ENCODE measurements around the gene TYW1B.
"Not testable (repeated sequence)": the region's sequence is repeated elsewhere in the genome, so short reads cannot be mapped to it uniquely, and the experiment has no call there.

Gene TYW1B

DNA sequence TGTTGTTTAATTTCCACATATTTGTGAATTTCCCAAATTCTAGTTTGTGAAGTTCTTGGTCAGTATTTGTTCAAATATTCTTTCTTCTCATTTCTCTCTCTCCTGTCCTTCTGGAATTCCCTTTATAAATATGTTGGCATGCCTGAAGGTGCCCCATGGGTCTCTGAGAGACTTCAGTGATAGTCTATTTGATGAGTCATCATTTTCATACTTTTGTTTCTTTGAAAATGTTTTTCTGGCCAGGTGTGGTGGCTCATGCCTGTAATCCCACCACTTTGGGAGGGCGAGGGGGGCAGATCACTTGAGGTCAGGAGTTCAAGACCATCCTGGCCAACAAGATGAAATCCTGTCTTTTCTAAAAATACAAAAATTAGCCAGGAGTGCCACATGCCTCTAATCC is 127.5 kb downstream of the TYW1B start:
- not testable (repeated sequence) for DNase-seq (ENCODE audit: low spot score)

DNA sequence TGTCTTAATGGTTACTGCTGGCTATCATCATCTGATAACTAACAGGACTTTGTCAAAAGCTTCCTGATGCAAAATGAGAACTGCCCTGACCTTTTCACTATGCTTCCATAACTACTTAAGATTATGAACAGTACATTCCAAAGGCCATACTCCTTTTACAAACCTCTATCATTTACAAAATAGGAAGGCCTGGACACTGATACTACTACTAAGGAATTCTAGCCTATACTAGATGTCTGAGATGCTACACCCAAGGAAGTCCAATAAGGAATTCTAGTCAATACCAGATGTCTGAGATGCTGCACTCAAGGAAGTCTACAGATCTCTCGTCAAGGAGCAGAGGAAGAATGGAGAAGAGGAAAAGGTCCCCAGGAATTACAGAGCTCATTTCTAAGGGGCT is 130.9 kb downstream of the TYW1B start:
- not testable (repeated sequence) for DNase-seq (ENCODE audit: low spot score)

DNA sequence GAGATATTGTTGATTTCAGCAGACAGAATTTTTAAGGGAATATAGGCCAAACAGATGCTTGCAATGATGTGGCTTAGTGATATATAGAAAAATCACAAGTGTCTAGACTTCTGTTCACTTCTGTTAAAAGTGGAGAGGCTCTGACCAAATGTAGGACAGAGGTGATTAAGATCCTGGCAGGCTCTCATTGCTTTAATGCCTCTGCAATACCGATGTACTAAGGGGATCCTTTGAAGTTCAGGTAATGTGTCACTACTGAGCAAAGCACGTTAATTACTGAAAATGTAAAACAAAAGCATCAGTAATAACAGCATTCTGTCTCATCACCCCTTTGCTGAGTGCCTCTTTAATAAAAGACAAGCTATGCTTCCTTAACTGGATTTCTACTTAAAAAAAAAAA is 131.4 kb downstream of the TYW1B start:
- DNase-seq (ENCODE audit: low spot score), result not testable (repeated sequence)

DNA sequence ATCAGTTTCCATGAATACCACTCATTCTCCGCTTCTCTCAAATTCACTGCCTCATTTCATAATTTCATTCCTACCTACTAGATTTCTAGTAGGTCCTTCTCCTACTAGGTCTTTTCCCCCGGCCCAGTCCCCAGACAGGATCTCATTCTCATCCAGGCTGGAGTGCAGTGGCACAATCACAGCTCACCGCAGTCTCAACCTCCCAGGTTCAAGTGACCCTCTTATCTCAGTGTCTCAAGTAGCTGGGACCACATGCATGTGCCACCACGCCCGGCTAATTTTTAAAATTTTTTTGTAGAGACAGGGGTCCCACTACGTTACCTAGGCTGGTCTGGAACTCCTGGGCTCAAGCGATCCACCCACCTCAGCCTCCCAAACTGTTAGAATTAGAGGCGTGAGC is 132.5 kb downstream of the TYW1B start:
- not testable (repeated sequence) for DNase-seq (ENCODE audit: low spot score)

GRCh38 chr7:72691442-72691841 is 136.6 kb downstream of the TYW1B start:
- not testable (repeated sequence) for DNase-seq (ENCODE audit: low spot score)

DNA sequence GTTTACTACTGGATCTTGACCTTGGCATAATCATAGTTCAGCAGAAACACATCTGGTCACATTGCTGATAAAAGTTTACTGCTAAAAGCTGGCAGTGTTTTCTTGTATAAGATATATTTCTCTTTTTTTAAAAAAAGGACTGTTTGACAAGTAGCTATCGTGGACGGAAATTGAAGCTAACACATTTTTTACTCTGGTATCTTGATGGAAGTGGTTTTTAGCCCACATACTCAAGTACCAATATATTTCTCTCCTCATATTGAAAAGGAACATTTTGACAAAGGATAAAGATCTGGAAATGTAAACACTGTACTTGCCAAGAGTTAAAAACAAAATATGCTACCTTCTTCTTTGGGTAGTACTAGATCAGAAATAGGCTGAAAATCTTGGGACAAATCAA is 137.8 kb downstream of the TYW1B start:
- DNase-seq (ENCODE audit: low spot score), result not testable (repeated sequence)

- DNase-seq (ENCODE audit: low spot score), result not testable (repeated sequence)
Observed at GRCh38 chr7:72689344-72689743, 138.7 kb downstream of the TYW1B start.

DNA sequence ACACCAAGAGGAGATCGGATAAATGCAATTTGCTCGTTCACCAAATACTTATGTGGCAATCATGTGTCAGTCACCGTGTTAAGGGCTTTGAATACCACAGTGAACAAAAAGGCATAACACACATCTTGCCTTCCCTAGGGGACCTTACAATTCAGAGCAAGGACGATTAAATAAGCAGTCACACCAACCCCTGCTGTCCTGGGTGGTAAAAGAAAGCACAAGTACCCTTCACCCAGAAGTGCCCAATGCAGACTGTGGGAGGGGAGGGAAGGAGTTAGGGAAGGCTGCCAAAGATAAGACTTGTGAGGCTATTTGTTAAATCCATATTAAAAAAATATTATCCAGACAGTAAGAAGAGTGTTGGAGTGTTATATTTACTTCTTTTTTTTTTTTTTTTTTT is 146.8 kb downstream of the TYW1B start:
- DNase-seq (ENCODE audit: low spot score), result not testable (repeated sequence)

- not testable (repeated sequence) for DNase-seq (ENCODE audit: low spot score)
Observed at GRCh38 chr7:72676880-72677279, 151.1 kb downstream of the TYW1B start.

- DNase-seq (ENCODE audit: low spot score), result not testable (repeated sequence)
Observed at GRCh38 chr7:72676086-72676690, 151.8 kb downstream of the TYW1B start.

DNA sequence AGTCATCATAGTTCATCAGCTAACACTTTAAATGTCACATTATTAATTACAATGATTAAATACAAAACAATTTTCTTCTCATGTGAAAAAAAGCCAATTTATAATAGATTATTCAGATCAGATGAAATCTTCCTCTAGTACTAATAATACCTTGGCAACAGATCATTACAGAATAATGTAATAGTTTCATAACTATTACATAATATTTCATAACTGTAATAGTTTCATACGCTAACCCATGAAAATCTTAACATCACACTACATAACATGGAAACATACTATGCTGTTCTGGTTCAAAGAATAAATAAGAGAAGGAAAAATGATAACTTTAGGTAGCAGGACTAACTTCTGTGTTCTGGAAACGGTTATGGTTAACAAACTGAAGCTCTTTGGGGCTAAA is 152.3 kb downstream of the TYW1B start:
- not testable (repeated sequence) for DNase-seq (ENCODE audit: low spot score)

DNA sequence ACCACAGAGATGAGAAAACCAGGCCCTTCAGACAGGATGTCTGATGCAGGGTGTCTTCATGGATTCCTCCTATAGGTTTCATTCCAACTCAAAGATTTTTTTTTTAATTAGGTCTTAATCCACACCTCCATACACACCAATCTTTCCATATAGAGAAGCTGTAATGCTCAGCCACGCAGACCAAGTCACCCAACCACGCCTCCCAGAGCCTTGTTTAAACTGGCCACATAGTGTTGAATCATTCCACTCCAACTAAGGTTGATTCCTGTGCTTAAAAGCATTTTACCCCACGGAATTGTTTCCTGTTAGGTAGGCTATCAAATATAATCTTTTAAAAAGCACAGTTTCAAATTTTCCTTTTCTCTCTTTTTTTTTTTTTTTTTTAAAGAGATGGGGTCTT is 153.6 kb downstream of the TYW1B start:
- DNase-seq (ENCODE audit: low spot score), result no peak

GRCh38 chr7:72670850-72671249 is 157.2 kb downstream of the TYW1B start:
- not testable (repeated sequence) for DNase-seq (ENCODE audit: low spot score)

GRCh38 chr7:72668435-72668834 is 159.6 kb downstream of the TYW1B start:
- DNase-seq (ENCODE audit: low spot score), result not testable (repeated sequence)

- not testable (repeated sequence) for DNase-seq (ENCODE audit: low spot score)
Observed at GRCh38 chr7:72667049-72667448, 161.0 kb downstream of the TYW1B start.

GRCh38 chr7:72648574-72648973 is 179.4 kb downstream of the TYW1B start:
- not testable (repeated sequence) for DNase-seq (ENCODE audit: low spot score)

GRCh38 chr7:72643708-72644107 is 184.3 kb downstream of the TYW1B start:
- DNase-seq (ENCODE audit: low spot score), result not testable (repeated sequence)

GRCh38 chr7:72641485-72642248 is 186.3 kb downstream of the TYW1B start:
- DNase-seq (ENCODE audit: low spot score), result not testable (repeated sequence)

DNA sequence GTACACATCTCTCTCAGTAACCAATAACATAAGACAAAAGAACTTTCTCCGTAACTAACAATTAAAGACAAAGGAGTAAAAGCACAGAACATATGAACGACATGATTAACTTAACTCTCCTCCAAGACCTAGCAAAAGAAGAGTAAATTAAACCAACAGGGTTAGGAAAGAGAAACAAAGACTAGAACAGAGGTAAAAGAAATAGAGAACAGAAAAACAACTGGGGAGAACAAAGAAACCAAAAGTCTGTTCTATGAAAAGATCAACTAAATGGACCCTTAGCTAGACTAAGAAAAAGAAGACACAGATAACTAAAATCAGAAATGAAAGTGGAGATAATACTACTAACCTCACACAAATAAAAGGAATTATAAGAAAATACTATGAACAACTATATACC is 187.3 kb downstream of the TYW1B start:
- DNase-seq (ENCODE audit: low spot score), result not testable (repeated sequence)

DNA sequence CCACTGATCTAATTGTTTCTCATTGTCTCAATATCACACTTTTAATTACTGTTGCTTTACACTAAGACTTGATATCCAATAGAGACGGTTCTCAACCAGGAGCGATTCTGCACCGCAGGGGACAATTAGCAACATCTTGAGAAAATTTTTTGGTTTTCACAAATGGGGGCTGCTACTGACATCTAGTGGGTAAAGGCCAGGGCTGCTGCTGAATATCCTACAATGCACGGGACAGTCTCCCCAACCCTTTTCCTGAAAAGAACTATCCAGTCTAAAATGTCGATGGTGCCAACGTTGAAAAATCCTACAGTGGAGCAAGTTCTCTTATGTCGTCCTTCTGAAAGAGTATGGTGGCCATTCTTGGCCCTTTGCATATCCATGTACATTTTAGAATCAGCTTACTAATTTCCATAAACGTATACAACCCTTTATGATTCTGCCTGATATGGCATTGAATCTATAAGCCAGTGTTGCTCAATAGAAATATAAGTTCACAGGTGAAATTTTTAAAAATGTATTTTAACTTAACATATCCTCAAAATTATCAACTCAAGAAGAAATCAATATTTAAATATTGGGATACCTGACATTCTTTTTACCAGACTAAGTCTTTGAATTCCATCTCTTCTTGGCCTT is 192.6 kb downstream of the TYW1B start:
- DNase-seq (ENCODE audit: low spot score), result not testable (repeated sequence)

- DNase-seq (ENCODE audit: low spot score), result not testable (repeated sequence)
Observed at GRCh38 chr7:72632765-72633292, 195.2 kb downstream of the TYW1B start.

- DNase-seq (ENCODE audit: low spot score), result not testable (repeated sequence)
Observed at GRCh38 chr7:72628375-72628774, 199.6 kb downstream of the TYW1B start.
